Stomach (tissue), 9 donors: ENCODE data around the gene C8A. TPM values are rescaled to one million over a fixed set of nuclear protein-coding genes. Genes with fewer than 3 reads are reported as not detected.

Source experiments
- DNase-seq, 2 donors: peaks; one replicate each; pipeline versions ENCODE4 v3.0.0 to v3.0.0-alpha.2; 2013 to 2019
- H3K27ac ChIP-seq, 5 donors: fragments of 200-600 bp in 4 of 5; sonication (generic) in 4 of 5; one replicate each; pipeline ENCODE4 v1.5.1; 2013 to 2019; ENCODE audit warnings: mild to moderate bottlenecking in 1 of 5, moderate library complexity in 1 of 5
- H3K27me3 ChIP-seq, 3 donors: fragments of 200-600 bp; sonication (generic); one replicate each; pipeline ENCODE4 v1.5.1; 2017 to 2019; ENCODE audit warnings: mixed run types in 1 of 3
- H3K36me3 ChIP-seq, 4 donors: fragments of 200-600 bp; sonication (generic); 1 replicate in 3 of 4; 2 replicates in 1 of 4; pipeline ENCODE4 v1.5.1; 2016 to 2019
- H3K4me1 ChIP-seq, 4 donors: fragments of 200-600 bp; sonication (generic); one replicate each; pipeline ENCODE4 v1.5.1; 2016 to 2019
- H3K4me3 ChIP-seq, 4 donors: fragments of 200-600 bp; sonication (generic) in 3 of 4; one replicate each; pipeline ENCODE4 v1.5.1; 2016 to 2019; ENCODE audit warnings: mild to moderate bottlenecking in 1 of 4
- H3K9me3 ChIP-seq, 4 donors: fragments of 200-600 bp; sonication (generic); one replicate each; pipeline ENCODE4 v1.5.1; 2016 to 2019
- CTCF ChIP-seq, 7 experiments: fragments of 450-650 bp in 4 of 7; fragments of 200-600 bp in 3 of 7; sonication (generic) in 3 of 7; IDR thresholded peaks; one replicate each; pipeline ENCODE4 v1.5.1; 2016 to 2019; ENCODE audit warnings: antibody characterized with exemption in 7 of 7, control low read depth in 2 of 7, mild to moderate bottlenecking in 1 of 7
- EP300 ChIP-seq: sonication (generic); formaldehyde crosslinking; IDR thresholded peaks from one replicate; pipeline ENCODE4 v1.6.1; 2017; ENCODE audit warnings: antibody characterized with exemption
- POLR2A ChIP-seq, 4 donors: fragments of 450-650 bp; IDR thresholded peaks; one replicate each; pipeline ENCODE4 v1.6.1; 2016; ENCODE audit warnings: antibody characterized with exemption in 4 of 4, control low read depth in 2 of 4, mild to moderate bottlenecking in 1 of 4, moderate library complexity in 1 of 4
- POLR2AphosphoS5 ChIP-seq, 3 donors: sonication (generic); formaldehyde crosslinking; IDR thresholded peaks; one replicate each; pipeline ENCODE4 v1.6.1; 2016; ENCODE audit warnings: antibody characterized with exemption in 3 of 3
- WGBS, 5 donors: extraction: QIAGEN DNeasy Blood & Tissue Kit in 3 of 5; methylation state at CpG; one replicate each; pipeline versions ENCODE4 v1.1.5 to v1.1.7; 2013 to 2018; 5-methylcytosine and 5-hydroxymethylcytosine counted together
- intact Hi-C: fragments of 100-400 bp; cut with DNase I; formaldehyde crosslinking; loops from one replicate; pipeline ENCODE4 v1.15.1; 2023; ENCODE audit warnings: low total_unique reads
- polyA plus RNA-seq, 3 donors: library from polyadenylated mRNA; stranded (reverse); fragments of 200-250 nt; gene quantifications; one replicate each; pipeline ENCODE4 v1.2.3, GENCODE V29; 2013
- total RNA-seq, 5 donors: library from RNA; depleted of rRNA; stranded (reverse); fragments of >200 nt; gene quantifications; one replicate each; pipeline versions ENCODE4 v1.1.0 to v1.2.3, GENCODE V29; 2014 to 2016
- donor health status: healthy with polysubstance abuse.
- donor health status: Bipolar disorder and iron deficiency.
- donor health status: healthy.

Gene C8A
- total and polyA plus RNA-seq, 8 donors, result 0.25 to 0.38 TPM; not detected in 6

- peaks cover 0 to 19% (median 0%) of the 10 kb centered on the region in 3 donors for H3K27me3 ChIP-seq
- DNase-seq, result peak; percentile 72 to 91
- H3K9me3 ChIP-seq, result no peaks in the 10 kb centered on the region
- TF ChIP-seq POLR2AphosphoS5 (IDR thresholded peaks at IDR 0.05) (peak in 2 of 3 donors; percentile 21 to 82), EP300 (no peak), POLR2A (IDR thresholded peaks at IDR 0.05) (no peak), CTCF (IDR thresholded peaks at IDR 0.05) (peak in 6 of 7 experiments; percentile 82 to 100 (median 96))
- peaks cover 0 to 7% (median 3%) of the 10 kb centered on the region in 4 donors for H3K4me1 ChIP-seq
- H3K27ac ChIP-seq, result peak overlapping the region in 1 of 5 donors; percentile 35
- intact Hi-C loops, result no loop called here
- H3K36me3 ChIP-seq, result no peaks in the 10 kb centered on the region
- peak overlapping the region in 1 of 4 donors; percentile 5 for H3K4me3 ChIP-seq
- 10 to 19% (median 15%) methylated on average over 8 of the region's 8 CpGs for WGBS, 5 donors
Observed at GRCh38 chr1:56831871-56832693, 22.5 kb upstream of the C8A start.

- H3K27ac ChIP-seq, result no peak overlapping the region
- WGBS, 5 donors, result 78 to 83% (median 80%) methylated on average over 4 of the region's 4 CpGs
- intact Hi-C loops, result no loop called here
Observed at GRCh38 chr1:56833088-56833487, 21.5 kb upstream of the C8A start.

GRCh38 chr1:56834137-56834900, 20.3 kb upstream of the C8A start:
- H3K4me1 ChIP-seq, result peaks cover 0 to 7% (median 3%) of the 10 kb centered on the region in 4 donors
- no peak for DNase-seq
- peaks cover 0 to 11% (median 0%) of the 10 kb centered on the region in 3 donors for H3K27me3 ChIP-seq
- 86 to 93% (median 91%) methylated on average over 5 of the region's 5 CpGs for WGBS, 5 donors
- TF ChIP-seq POLR2AphosphoS5 (IDR thresholded peaks at IDR 0.05) (no peak), POLR2A (IDR thresholded peaks at IDR 0.05) (no peak), EP300 (no peak), CTCF (IDR thresholded peaks at IDR 0.05) (no peak)
- peaks cover 0 to 5% (median 2%) of the 10 kb centered on the region in 4 donors for H3K9me3 ChIP-seq
- intact Hi-C loops, result no loop called here
- no peak overlapping the region for H3K27ac ChIP-seq
- H3K4me3 ChIP-seq, result no peak overlapping the region
- H3K36me3 ChIP-seq, result no peaks in the 10 kb centered on the region

More at GRCh38 chr1:56833088-56833487, 21.5 kb upstream of the C8A start:
- TF ChIP-seq EP300 (no peak), POLR2A (IDR thresholded peaks at IDR 0.05) (no peak), POLR2AphosphoS5 (IDR thresholded peaks at IDR 0.05) (no peak)
- DNase-seq, result no peak
- Histone ChIP-seq H3K36me3 (no peaks in the 10 kb centered on the region), H3K4me1 (peaks cover 0 to 7% (median 3%) of the 10 kb centered on the region in 4 donors), H3K27me3 (peaks cover 0 to 19% (median 0%) of the 10 kb centered on the region in 3 donors), H3K9me3 (no peaks in the 10 kb centered on the region), H3K4me3 (no peak overlapping the region)

GRCh38 chr1:56835657-56836056, 18.9 kb upstream of the C8A start:
- Histone ChIP-seq H3K36me3 (no peaks in the 10 kb centered on the region), H3K4me1 (peaks cover 0 to 7% (median 3%) of the 10 kb centered on the region in 4 donors), H3K27ac (no peak overlapping the region), H3K4me3 (no peak overlapping the region), H3K27me3 (peaks cover 0 to 7% (median 0%) of the 10 kb centered on the region in 3 donors), H3K9me3 (peaks cover 0 to 12% (median 8%) of the 10 kb centered on the region in 4 donors)
- intact Hi-C loops, result no loop called here
- TF ChIP-seq CTCF (IDR thresholded peaks at IDR 0.05), result no peak
- TF ChIP-seq POLR2AphosphoS5 (IDR thresholded peaks at IDR 0.05), result no peak
- TF ChIP-seq POLR2A (IDR thresholded peaks at IDR 0.05), result no peak
- TF ChIP-seq EP300, result no peak
- no peak for DNase-seq
- WGBS, 5 donors, result 32 to 67% (median 48%) methylated on average over 5 of the region's 5 CpGs
